ENCODE results near the gene PORCN.

Gene PORCN

DNA sequence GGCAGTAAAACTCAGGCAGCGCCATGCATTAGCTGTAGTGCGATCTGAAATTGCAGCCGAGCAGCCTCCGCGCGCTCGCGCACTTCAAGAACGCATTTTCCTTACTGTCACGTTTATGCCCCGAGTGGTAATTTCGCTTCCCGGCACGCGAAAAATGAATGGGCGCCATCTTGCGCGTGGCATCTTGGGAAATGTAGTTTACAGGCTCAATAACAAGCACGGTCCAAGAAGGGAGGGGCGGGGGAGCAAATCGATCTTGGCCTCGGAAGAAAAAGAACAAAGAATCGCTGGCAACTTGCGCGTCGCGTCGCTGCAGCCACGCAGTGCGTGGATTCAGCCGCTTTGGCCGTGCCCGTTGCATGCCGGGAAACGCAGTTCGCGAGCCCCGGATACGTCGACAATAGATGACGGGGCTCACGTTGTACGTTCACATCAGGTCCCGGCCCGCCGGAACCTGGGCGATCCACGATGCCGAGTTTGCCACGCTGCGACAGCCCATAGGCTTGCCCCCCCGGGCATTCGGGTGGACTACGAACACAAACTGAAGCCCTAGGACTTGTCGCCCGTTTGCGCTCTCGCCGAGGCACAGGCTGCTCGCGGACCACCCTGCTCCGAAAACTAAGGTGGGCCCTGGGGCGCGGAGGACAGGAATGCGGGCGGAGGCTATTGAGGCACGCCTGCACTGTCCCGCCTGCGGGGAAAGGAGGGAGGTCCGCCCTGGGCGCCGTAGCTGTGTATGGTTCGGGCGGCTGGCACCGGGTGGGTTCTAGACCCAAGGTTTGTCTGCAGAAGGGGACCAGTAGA is 32.8 kb upstream of the PORCN start, which contains the start of gene FTSJ1:
Gene FTSJ1 (plus strand): TSS at position 426 of the 804 bp plus-strand sequence. CDS start 1,849 bp downstream, outside the sequence.
- in situ Hi-C loops (cut with HindIII; ENCODE audit: low sequenced_read_pairs), result no loop called here

- in situ Hi-C loops (cut with HindIII; ENCODE audit: low sequenced_read_pairs), result no loop called here
Measured at GRCh38 chrX:48476919-48477318, 31.9 kb upstream of the PORCN start.

- in situ Hi-C loops (cut with HindIII; ENCODE audit: low sequenced_read_pairs), result no loop called here
Measured at GRCh38 chrX:48477960-48478755, 30.6 kb upstream of the PORCN start.

GRCh38 chrX:48478806-48479205 is 30.0 kb upstream of the PORCN start:
- in situ Hi-C loops (cut with HindIII; ENCODE audit: low sequenced_read_pairs), result no loop called here

DNA sequence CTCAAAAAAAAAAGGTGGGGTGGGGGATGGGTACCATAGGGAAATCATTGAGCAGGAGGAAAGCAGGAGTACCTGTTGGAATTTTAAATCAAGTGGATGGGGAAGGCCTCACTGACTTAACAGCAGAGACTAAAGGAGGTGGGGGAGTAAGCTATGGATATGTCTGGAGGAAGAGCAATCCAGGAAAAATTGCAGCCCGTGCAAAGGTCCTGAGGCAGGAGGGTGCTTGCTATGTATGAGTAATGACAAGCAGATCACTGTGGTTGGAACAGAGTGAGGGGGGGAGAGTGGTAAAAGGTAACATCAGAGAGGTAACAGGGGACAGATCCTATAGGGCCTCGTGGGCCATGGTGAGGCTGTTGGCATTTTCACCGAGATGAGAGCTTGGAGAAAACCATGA is 28.6 kb upstream of the PORCN start:
- in situ Hi-C loops (cut with HindIII; ENCODE audit: low sequenced_read_pairs), result no loop called here

DNA sequence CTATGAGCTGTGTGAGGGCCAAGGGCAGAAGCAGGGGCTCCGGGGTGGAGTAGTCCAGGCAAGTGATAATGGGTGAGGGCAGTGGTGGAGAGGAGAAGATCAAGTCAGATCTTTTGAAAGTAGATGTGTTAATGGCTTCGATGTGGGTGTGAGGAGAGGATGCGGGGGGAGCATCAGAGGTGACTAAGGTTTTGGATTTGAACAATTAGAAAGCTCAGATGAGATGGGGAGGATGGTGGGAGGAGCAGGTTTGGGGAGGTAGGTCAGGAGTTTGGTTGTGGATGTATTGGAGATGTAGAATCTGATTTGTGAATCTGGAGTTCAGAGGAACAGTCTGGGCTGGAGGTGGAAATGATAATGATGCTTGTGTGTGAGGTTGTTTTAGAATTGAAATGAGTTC is 28.2 kb upstream of the PORCN start:
- in situ Hi-C loops (cut with HindIII; ENCODE audit: low sequenced_read_pairs), result no loop called here

DNA sequence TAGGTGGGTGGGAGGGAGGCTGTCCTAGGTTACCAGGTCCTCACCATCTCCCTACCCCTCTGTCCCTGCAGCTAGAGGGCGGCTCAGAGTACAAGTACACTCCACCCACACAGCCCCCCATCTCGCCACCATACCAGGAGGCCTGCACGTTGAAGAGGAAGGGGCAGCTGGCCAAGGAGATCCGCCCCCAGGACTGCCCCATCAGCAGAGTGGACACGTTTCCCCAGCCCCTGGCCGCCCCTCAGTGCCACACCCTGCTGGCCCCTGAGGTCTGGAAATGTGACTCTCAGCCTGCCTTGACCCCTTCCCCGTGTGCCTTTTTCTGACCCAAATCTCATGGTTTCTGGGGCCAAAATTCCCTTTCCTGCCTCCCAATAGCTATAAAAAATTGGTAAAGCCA is 26.3 kb upstream of the PORCN start:
- in situ Hi-C loops (cut with HindIII; ENCODE audit: low sequenced_read_pairs), result no loop called here

DNA sequence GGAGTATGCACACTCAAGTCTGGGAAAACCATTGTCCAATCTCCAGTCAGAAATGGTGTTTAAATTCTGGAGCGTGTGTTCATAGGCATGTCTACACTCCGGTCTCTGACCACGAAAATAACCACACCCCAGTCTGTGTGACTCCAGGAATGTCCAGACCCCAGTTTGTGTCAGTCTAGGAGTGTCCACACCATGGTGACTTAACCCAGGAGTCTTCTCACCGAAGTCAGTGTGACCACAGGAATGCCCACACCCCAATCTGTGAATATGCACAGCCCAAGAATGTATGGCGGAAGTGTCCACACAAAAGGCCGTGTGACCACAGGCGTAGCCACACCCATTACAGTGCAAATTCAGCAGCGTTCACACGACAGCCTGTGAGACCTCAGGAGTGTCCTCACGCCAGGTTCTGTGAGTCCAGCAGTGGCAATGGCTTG is 21.4 kb upstream of the PORCN start:
- in situ Hi-C loops (cut with HindIII; ENCODE audit: low sequenced_read_pairs), result no loop called here

GRCh38 chrX:48488034-48488433 is 20.8 kb upstream of the PORCN start:
- in situ Hi-C loops (cut with HindIII; ENCODE audit: low sequenced_read_pairs), result no loop called here

- in situ Hi-C loops (cut with HindIII; ENCODE audit: low sequenced_read_pairs), result no loop called here
Measured at GRCh38 chrX:48489296-48489695, 19.5 kb upstream of the PORCN start.

GRCh38 chrX:48489892-48490291 is 18.9 kb upstream of the PORCN start:
- in situ Hi-C loops (cut with HindIII; ENCODE audit: low sequenced_read_pairs), result no loop called here

DNA sequence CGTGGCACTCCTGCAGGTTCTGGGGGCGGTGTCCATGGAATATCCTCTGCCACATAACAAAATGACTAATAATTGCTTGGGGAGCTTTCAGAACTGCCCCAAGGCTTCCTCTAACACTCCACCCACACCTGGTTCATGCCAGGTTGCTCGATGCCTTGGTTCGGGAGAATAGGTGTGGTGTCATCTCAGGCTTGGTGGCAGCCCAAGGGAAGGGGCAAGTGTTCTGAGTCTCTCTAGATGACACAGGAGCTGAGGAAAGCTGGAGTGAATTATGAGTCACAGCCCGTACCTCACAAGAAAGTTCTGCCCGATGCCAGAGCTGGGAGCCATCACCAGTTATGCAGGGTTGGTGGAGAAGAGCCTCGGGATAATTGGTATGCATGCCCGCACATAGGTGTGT is 18.1 kb upstream of the PORCN start:
- in situ Hi-C loops (cut with HindIII; ENCODE audit: low sequenced_read_pairs), result no loop called here

GRCh38 chrX:48491809-48492208 is 17.0 kb upstream of the PORCN start:
- in situ Hi-C loops (cut with HindIII; ENCODE audit: low sequenced_read_pairs), result no loop called here

- in situ Hi-C loops (cut with HindIII; ENCODE audit: low sequenced_read_pairs), result no loop called here
Measured at GRCh38 chrX:48492293-48492910, 16.4 kb upstream of the PORCN start.

- in situ Hi-C loops (cut with HindIII; ENCODE audit: low sequenced_read_pairs), result no loop called here
Measured at GRCh38 chrX:48493890-48494364, 14.9 kb upstream of the PORCN start.

DNA sequence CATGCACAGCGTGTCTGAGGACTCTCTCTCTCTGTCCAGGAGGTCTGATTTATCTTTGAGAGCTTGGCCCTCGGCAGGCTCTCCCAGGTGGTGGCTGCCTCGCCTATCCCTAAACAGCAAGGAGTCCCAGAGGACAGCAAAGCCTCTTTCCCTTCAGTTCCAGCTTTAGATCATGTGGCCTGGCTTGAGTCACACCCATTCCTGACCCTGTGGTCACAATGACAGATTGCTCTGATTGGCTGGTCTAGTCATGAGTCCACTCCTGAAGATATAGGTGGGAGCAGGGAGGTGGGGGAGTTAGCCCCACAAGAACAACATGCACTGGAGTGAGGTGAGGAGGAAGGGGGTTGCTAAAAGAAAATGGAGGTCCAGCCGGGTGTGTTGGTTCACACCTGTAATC is 12.1 kb upstream of the PORCN start:
- in situ Hi-C loops (cut with HindIII; ENCODE audit: low sequenced_read_pairs), result no loop called here

- in situ Hi-C loops (cut with HindIII; ENCODE audit: low sequenced_read_pairs), result no loop called here
Measured at GRCh38 chrX:48497871-48498270, 10.9 kb upstream of the PORCN start.

DNA sequence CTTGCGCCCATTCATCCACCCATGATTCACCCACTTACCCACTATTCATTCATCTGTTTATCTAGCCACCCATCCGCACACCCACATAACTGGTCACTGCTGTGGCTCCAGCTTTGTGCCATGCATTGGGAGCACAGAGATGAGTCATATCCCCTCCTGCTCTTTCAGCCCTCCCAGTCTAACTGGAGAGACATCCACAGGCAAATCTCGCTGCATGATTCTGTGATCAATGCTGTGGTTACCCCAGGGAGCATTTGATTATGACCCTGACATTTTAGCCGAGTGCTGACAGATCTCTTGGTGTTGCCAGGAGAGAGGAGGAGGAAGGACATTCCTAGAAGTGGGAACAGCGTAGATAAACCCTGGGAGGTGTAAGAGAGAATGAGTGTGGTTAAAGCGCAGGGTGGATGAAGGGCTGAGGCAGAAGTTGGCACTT is 10.4 kb upstream of the PORCN start:
- in situ Hi-C loops (cut with HindIII; ENCODE audit: low sequenced_read_pairs), result no loop called here

DNA sequence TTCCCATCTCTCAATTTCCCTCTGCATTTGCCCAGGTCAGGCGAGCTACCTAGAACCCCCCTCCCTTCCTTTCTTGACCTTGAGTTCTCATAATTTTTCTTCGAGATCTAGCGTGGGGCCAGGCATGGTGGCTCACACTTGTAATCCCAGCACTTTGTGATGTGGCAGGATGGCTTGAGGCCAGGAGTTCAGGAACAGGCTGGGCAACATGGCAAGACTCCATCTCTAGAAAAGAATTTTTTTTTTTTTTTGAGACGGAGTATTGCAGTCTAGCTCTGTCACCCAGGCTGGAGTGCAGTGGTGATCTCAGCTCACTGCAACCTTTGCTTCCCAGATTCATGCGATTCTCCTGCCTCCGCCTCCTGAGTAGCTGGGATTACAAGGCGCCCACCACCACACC is 4.5 kb upstream of the PORCN start:
- in situ Hi-C loops (cut with HindIII; ENCODE audit: low sequenced_read_pairs), result no loop called here

DNA sequence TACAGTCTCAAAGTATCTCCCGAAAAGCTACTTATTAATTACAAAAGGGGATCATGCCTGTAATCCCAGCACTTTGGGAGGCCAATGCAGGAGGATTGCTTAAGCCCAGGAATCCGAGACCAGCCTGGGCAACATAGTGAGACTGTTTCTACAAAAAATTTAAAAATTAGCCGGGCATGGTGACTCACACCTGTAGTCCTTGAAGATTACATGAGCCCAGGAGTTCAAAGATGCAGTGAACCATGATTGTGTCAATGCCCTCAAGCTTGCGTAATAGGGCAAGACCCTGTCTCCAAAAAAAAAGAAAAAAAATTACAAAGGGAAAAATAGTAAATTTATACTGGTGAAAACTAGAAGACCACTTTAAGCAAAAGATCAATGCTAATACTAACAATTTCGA is 3.3 kb upstream of the PORCN start:
- in situ Hi-C loops (cut with HindIII; ENCODE audit: low sequenced_read_pairs), result no loop called here

GRCh38 chrX:48507246-48507645 is 1.5 kb upstream of the PORCN start:
- in situ Hi-C loops (cut with HindIII; ENCODE audit: low sequenced_read_pairs), result no loop called here

- in situ Hi-C loops (cut with HindIII; ENCODE audit: low sequenced_read_pairs), result no loop called here
Measured at GRCh38 chrX:48509245-48509590, 426 bp downstream of the PORCN start.

Measured in endothelial cell of hepatic sinusoid (primary cell).